Activated CD4-positive, alpha-beta T cell treated with anti-CD3 and anti-CD28 coated beads, Interleukin-2, amount 50 U/mL, for 16 hours (primary cell): Measurements from ENCODE around the gene NELFB.
"Not testable (repeated sequence)": the region's sequence is repeated elsewhere in the genome, so short reads cannot be mapped to it uniquely, and the experiment has no call there.

ENCODE experiments used
- DNase-seq: peaks from one replicate; pipeline ENCODE4 v3.0.0-alpha.2; 2020

The NELFB gene

DNA sequence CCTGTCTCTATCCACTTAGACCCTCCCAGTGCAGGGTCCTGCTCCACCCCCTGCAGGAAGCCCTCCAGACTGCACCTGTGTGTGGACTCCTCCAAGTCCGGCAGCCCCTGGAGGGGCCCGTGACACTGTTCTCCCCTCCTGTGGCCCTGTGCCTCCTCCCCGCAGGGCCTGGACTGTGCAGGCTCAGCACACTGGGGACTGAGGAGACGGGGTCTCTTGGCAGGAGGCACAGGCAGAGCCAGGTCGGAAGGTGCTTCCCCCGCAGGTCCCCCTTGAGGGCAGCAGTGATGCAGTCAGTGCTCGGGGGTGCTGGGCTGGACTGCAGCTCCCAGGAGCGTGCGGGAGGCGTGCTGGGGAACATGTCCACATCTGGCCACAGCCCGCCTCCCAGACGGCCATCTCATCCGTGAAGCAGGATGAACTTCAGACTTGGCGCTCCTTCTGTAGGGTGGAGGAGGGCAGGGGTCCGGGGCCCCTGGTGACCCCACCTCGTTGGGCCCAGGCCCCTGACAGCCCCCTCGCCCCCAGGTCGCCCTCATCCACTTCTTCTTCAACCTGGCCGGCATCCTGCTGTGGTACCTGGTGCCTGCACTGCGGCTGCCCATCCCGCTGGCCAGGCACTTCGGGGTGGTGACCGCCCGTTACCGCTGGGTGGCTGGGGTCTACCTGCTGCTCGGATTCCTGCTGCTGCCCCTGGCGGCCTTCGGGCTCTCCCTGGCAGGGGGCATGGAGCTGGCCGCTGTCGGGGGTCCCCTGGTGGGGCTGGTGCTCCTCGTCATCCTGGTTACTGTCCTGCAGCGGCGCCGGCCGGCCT is 19.5 kb upstream of the NELFB start:
- no peak for DNase-seq

- peak; percentile 91 for DNase-seq
Measured at GRCh38 chr9:137236238-137236935, 18.7 kb upstream of the NELFB start.

DNA sequence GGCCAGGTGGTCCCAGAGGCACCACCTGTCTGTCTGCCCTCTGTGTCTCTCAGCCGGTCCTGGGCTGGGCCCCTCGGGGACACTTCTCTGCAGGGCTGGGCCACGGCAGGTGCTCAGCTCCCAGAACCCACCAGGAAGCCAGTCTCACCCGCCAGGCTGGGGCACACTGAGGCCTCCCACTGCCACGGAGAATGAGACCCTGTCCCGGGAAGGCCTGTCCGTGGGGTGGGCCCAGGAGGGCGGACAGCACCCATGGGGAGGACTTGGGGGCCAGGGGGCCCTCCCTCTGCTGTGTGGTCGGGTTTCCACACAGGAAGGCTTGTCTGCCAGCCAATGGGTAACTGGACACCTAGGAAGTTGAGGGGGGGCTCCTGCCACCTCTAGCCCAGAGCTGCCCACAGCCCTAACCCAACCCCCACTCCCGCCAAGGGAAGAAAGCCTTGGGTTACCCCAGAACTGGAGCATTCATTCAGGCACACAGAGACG is 18.1 kb upstream of the NELFB start:
- DNase-seq, result no peak

DNA sequence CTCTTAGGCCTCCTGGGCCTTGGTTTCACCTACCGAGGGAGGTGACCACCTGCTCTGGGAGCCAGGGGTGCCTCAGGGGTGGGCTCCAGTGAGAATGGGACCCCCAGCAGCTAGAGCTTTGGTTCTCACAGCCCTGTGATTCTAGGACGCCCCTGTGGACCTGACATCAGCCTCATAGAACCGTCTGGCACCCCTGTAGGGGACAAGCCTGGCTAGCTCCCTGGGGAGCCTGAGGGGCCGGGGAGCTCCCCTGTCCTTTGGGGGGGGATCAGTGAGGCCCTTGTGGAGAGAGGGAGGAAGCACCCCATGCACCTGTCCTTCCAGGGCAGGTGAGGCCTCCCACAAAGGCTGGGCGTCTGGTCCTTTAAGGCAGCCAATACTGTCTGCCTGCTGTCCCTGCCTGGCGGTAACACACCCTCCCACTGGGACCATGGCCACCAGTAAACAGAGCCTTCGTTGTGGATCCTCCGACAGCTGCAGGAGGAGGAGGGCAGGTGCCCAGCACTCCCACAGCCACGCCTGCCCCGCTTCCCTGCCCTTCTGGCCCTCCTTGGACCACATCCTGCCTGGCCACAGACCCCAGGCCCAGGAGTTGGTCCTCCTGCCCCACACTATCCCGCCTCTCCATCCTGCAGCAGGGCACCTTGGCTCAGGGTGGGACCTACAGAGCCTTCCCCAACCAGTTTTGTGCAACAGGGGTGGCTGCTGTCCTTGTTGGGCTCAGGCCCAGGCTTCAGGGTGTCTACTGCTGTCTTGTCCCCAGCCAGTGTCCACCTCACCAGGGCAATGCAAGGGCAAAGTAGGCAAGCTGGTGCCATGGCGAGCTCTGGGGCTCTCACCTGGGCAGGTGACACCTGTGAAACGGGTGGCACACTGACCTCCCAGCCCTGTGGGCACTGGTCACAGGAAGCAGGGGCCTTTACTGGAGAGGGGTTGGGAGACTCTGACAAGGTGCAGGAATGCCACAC is 17.1 kb upstream of the NELFB start:
- DNase-seq, result no peak

DNA sequence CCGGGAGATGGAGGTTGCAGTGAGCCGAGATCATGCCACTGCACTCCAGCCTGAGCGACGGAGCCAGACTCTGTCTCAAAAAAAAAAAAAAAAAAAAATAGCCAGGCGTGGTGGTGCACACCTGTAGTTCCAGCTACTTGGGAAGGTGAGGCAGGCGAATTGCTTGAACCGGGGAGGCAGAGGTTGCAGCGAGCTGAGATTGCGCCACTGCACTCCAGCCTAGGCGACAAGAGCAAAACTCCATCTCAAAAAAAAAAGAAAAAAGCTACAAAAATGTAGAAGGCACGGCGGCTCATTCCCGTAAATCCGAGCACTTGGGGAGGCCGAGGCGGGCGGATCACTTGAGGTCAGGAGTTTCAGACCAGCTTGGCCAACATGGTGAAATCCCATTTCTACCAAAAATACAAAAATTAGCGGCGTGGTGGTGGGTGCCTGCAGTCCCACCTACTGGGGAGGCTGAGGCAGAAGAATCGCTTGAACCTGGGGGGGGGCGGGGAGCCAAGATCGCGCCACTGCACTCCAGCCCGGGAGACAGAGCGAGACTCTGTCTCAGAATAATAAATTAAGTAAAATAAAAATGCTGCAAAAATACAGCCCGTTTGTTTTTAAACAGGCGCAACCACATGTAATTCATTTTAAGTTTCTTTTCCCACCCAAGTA is 15.5 kb upstream of the NELFB start:
- DNase-seq, result not testable (repeated sequence)

- DNase-seq, result peak; percentile 65
Measured at GRCh38 chr9:137240318-137240840, 14.7 kb upstream of the NELFB start.

- peak; percentile 100 for DNase-seq
Measured at GRCh38 chr9:137240841-137241489, 14.2 kb upstream of the NELFB start, which contains the start of gene TUBB4B. TUBB4B (plus strand) TSS chr9:137241287; CDS start chr9:137241361, 74 bp downstream.

DNA sequence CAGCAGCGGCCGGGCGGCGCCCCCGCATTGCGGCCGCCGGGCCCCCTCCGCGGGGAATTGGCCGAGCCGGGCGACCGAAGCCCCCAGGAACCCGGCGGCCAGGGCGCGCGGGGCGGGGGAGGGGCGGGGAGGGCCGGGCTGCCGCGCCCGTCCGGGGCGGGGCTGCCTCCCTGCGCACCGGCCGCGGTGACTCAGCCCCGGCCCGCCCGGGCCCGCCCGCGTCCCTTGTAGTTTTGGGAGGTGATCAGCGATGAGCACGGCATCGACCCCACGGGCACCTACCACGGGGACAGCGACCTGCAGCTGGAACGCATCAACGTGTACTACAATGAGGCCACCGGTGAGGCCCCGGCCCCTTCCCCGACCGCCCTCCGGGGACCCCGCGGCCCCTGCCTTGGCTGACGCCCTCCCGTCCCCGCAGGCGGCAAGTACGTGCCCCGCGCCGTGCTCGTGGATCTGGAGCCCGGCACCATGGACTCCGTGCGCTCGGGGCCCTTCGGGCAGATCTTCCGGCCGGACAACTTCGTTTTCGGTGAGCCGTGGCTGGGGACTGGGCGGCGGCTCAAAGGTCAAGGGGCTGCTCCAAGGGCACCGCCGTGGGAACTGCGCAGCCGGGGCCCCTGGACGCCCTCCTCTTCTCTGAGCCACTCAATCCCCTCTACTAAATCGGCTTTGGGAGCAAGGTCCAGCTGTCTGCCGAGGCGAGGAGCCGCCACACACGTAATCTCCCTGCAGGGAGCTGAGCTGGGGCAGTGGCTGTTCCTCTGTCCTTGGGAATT is 13.4 kb upstream of the NELFB start:
- DNase-seq, result peak; percentile 47

GRCh38 chr9:137242269-137243203 is 12.6 kb upstream of the NELFB start:
- no peak for DNase-seq

DNA sequence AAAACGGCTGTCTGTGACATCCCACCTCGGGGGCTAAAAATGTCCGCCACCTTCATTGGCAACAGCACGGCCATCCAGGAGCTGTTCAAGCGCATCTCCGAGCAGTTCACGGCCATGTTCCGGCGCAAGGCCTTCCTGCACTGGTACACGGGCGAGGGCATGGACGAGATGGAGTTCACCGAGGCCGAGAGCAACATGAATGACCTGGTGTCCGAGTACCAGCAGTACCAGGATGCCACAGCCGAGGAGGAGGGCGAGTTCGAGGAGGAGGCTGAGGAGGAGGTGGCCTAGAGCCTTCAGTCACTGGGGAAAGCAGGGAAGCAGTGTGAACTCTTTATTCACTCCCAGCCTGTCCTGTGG is 11.9 kb upstream of the NELFB start:
- not testable (repeated sequence) for DNase-seq

GRCh38 chr9:137243626-137244485 is 11.3 kb upstream of the NELFB start:
- no peak for DNase-seq

DNA sequence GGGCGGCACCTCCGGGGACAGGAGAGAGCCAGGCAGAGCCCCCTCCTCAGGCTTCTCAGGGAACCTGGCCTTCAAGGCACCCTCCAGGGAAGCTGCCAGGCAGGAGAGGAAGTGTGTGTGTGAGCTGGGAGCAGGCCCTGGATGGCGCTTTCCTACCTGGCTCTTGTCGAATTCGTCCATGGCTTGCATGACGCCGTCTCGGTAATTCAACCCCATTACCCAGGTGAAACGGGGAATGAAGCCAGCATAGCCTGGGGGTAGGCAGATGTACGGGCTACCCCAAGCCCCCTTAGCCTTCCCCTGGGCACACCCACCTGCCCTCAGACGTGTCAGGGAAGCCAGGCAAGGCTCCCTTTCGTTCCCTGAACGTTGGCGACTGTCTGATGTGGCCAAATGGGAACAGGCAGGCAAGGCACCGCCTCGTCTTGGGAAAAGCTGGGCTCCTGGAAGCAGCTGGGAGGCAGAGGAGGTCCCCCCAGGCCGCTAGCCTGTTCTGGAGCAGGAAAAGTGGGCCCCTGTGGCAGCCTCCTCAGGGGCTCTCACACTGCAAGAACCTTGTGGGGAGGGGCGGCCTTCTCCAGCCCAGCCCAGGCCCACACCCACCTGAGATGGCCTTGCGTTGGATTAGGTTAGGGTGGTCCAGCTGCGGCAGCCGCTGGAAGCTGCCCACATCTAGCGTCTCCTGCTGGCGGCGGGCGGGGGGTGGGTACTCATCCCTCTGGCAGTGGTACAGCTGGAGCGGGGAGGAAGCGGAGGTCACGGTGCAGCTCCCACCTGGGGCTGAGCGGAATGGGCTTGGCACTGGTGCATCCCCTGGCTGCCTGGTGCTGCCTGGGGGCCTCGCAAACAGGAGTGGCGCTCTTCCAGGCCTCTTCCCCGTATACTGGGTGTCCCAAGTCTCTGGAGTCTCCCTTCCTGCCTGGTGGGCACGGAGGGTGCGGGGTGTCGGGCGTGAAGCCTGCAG is 10.4 kb upstream of the NELFB start:
- no peak for DNase-seq

DNA sequence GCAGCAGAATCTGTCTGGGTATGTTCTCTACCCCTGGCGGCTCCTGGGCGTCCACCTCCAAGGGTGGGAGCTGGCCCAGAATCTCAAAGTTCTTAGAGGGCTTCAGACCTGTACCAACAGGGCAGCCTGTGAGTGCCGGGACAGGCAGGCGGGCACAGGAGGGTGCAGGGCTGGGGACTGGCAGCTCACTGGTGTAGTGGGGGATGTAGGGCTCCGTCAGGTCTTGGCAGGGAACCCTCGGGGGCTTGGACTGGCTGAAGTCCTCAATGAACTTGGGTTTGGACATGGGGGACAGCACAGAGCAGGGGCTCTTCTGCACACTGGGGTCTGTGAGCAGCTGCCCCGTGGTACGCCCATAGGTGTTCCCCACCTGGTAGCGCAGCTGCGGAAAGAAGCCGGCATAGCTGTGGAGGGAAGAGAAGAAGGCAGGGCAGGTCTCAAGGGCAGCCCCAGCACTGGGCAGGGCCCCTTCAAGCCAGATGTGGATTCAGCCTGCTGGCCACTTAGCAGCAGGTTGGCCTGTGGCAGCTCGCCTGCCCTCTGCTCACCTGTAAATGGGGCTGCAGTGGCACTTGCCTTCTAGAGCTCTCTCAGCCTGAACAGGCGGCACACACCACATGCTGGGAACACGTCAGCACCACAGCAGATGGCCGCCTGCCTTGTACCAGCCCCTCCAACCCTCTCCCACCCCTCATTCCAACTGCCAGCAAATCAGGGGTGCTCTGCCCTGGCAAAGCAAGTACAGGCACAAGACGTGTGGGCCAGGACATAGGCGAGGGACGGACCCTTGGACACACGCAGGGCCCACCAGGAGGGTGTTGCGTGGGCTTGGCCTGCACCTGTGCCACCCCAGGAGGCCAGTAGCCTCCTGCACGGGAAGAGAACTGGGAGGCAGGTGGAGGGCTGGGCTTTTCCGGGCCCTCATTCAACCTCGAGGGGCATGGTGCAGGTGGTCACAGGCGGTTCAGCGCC is 9.4 kb upstream of the NELFB start:
- DNase-seq, result no peak

GRCh38 chr9:137247135-137247915 is 7.8 kb upstream of the NELFB start:
- no peak for DNase-seq

- no peak for DNase-seq
Measured at GRCh38 chr9:137247916-137248175, 7.3 kb upstream of the NELFB start.
